GM19035 (cell line): ENCODE measurements around the gene ZSCAN9.

Experiments used
- ATAC-seq: cut with Tn5 transposase; IDR thresholded peaks from one replicate; pipeline ENCODE4 v1.9.1; 2021; ENCODE audit not compliant: unreplicated experiment

ZSCAN9 gene

DNA sequence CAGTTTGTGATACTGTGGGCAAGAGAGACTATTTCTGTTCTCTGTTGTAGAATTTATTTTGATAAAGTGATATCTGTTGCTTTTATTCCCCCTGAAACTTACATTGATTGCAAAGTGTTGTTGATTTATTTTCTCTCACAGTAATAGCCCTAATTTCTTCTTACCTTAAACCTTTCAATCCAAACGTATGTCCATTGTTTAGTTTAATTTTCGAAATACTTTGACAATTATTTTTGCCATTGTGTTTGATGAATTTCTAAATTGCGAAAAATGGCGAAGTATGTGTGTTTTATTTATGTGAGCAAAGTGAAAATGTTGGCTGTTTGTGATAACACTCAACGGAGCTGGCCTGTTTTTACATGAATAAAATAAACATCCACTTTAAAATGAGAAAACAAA, 41.5 kb downstream of the ZSCAN9 start:
- no peak for ATAC-seq

GRCh38 chr6:28266962-28267694, 42.1 kb downstream of the ZSCAN9 start, which contains the start of gene ZSCAN26:
TSS of gene ZSCAN26 (plus strand) at chr6:28267143. CDS start at chr6:28271920, 4,777 bp downstream.
- ATAC-seq = peak; percentile 96

- no peak for ATAC-seq
Observed at GRCh38 chr6:28267695-28268059, 42.6 kb downstream of the ZSCAN9 start.

GRCh38 chr6:28269492-28269891, 44.4 kb downstream of the ZSCAN9 start:
- no peak for ATAC-seq

- ATAC-seq = no peak
Observed at GRCh38 chr6:28274888-28275287, 49.8 kb downstream of the ZSCAN9 start.

DNA sequence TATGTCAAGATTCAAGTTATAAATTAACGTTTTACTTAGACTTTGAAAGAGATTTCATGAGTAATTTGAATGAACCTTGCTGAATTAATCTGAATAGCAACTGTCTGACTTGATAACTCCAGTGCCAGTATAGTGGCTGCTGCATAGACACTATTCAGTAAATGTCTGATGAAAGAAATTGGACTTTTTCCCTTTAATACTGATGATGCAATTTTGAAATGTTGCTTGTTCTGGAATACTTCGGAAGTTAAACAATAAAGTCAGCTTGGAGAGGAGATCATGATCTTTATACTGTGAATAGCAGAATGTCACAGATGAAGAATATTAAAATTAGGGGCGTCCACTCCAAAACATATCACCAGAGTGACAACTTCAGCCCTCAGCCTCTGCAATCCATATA, 52.7 kb downstream of the ZSCAN9 start:
- ATAC-seq = no peak

GRCh38 chr6:28280595-28281287, 55.7 kb downstream of the ZSCAN9 start:
- ATAC-seq = no peak

- ATAC-seq = peak; percentile 88
Observed at GRCh38 chr6:28281288-28282064, 56.4 kb downstream of the ZSCAN9 start, which contains the start of gene PGBD1. TSS of gene PGBD1 (plus strand) at chr6:28281572. CDS start at chr6:28283814, 2,242 bp downstream.

DNA sequence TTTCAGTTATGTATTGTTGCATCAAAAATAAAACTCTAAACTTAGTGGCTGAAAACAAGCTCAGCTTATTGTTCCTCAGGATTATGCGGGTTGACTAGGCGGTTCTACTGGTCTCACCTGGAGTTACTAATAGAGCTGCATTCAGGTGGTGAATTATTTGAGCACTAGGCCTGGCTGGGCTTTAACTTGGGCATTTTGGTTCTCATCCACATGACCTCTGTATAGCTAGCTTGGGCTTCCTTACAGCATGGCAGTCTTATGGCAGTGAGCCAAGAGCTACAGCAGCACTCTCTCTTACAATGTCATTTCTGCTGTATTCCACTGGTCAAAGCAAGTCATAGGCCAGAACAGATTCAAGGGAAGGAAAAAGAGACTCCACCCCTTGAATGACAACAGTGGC, 57.9 kb downstream of the ZSCAN9 start:
- ATAC-seq = no peak
